HPDE6-E6E7 (cell line): ENCODE measurements around the gene MGAT5.
"Not testable (repeated sequence)": the region's sequence is repeated elsewhere in the genome, so short reads cannot be mapped to it uniquely, and the experiment has no call there.

ENCODE experiments used
- DNase-seq: peaks from one replicate; pipeline ENCODE4 v3.0.0; 2011; ENCODE audit warnings: missing footprints; ENCODE audit errors: extremely low spot score

MGAT5 gene

DNA sequence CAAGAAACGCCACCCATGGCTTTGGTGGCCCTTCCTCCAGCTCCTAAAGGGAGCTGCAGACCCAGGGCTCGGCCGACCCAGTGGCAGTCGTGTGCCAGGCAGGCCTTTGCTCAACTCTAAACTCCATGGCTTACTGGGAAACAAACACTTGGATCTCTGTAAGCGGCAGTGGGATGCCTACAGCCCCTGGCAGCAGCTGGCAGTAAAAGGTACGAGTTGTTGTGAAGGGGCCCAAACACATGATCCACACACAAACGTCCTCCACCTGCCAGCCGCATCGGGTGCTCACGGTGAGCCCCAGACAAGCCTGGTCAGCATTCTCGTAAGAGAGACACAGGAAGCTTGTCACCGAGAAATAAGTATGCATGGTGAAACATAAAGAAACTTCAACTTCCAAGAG is 214.9 kb downstream of the MGAT5 start:
- DNase-seq = no peak

DNA sequence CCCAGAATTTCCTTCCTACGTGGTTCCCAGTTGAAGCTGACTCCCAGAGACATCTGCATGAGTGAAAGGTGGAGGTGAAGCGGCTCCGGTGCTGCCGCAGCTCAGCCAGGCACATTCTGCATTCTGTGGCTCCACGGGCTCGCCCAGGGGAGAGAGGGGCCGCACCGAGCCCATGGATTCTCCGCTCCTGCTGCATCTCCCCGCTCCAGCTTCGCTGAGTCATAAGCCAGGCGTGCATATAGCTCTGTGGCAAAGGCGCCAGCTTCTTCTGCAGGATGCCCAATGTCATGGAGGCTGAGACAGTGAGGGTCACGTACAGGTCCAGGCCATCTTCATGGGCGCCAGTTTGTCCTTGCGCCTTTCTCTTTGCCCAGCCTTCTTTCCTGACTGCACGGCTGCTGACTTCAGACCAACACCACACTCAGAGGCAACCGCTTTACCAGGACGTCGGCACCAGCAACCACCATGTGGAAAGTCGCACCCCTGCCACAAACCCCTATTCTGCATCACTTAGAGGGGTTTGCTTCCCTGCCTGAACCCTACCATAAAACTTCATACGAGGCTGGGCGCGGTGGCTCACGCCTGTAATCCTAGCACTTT is 215.7 kb downstream of the MGAT5 start:
- no peak for DNase-seq

DNA sequence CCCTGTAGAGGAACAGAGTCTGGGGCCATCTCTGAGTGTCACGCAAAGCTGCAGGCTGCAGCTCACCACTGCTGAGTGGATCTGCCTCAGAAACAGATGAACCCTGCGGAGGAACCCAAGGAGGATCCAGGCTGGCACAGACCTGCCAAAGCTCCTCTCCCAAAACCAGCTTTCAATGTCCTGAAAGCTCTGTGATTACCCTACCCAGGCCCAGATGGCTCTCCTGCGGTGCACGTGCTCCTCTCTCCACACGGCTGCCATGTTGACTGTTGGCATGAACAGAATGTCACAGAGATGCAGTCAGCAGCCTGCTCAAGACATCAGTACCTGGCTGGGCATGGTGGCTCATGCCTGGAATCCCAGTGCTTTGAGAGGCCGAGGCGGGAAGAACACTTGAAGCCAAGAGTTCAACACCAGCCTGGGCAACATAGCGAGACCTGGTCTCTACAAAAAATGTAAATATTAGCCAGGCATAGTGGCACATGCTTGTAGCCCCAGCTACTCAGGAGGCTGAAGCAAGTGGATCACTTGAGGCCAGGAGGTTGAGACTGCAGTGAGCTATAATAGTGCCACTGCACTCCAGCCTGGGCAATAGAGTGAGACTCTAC is 216.8 kb downstream of the MGAT5 start:
- DNase-seq = no peak

DNA sequence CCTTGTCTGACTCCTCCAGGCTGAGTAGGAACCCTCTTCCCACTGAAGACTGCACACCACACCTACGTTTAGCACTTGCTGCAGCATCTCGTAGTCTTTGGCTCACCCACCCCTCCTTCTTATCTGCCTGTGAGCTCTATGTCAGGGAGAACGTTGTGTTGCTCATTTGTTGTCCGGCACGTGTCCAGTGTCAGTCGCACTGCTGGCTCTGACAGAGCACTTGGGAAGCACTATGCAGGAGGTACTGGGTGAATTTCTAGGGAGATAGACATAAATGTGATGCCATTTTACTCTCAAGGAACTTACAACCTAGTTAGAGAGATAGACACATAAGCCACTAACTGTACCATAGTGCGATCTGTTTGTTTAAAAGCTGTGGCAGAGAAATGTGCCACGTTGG is 223.1 kb downstream of the MGAT5 start:
- DNase-seq = not testable (repeated sequence)

GRCh38 chr2:134479696-134480330 is 225.9 kb downstream of the MGAT5 start:
- DNase-seq = no peak

- no peak for DNase-seq
These were observed 228.4 kb downstream of the MGAT5 start for GRCh38 chr2:134482131-134482723.

GRCh38 chr2:134482766-134483340 is 229.0 kb downstream of the MGAT5 start:
- no peak for DNase-seq

DNA sequence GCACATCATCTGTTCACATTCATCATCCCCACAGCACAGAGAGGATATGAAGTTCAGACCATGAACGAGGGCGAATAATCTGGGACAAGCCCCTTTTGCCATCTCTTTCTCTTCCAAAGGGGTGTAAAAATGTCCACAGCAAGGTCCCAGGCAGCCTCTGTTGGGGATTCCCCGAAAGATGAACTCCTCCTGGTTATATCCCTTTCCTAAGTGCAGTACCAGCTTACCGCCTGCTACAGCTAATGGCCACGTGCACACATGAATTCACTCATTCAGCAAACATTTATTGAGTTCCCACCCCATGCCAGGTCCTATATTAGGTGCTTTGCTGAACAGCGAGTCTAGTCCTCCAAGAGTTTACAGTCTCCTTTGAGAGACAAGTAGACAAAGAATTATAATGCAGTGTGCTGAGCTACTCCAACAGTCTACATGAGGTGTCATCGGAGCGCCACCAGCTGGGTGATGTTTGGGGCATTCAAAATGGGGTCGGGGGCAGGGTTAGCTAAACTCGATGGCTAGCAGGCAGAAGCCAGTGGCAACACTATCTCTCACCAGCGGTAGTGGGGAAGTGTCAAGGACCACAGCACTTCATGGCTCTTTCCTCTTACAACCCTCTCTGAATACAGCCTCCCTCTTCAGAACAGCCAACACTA is 236.0 kb downstream of the MGAT5 start:
- DNase-seq = no peak

GRCh38 chr2:134490559-134490958 is 236.7 kb downstream of the MGAT5 start:
- DNase-seq = no peak

DNA sequence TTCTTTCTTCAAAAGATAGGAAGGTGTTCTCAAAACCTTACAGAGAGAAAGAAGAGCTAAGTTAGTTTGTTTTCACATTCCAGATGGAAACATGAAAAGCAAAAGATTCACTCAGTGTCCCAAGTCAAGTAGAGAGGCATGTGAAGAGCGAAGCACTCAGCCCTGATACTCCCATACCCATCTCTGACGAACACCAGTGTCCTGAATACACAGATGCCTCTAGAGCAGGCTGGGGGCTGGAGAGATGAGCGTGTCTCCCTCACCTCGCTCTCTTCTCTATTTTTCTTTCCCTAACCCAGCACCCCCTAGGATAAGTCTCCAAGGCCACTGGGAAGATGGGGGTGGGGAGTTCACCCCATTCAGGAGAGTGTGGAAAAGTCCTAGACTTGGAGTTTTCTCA is 237.2 kb downstream of the MGAT5 start:
- DNase-seq = no peak

DNA sequence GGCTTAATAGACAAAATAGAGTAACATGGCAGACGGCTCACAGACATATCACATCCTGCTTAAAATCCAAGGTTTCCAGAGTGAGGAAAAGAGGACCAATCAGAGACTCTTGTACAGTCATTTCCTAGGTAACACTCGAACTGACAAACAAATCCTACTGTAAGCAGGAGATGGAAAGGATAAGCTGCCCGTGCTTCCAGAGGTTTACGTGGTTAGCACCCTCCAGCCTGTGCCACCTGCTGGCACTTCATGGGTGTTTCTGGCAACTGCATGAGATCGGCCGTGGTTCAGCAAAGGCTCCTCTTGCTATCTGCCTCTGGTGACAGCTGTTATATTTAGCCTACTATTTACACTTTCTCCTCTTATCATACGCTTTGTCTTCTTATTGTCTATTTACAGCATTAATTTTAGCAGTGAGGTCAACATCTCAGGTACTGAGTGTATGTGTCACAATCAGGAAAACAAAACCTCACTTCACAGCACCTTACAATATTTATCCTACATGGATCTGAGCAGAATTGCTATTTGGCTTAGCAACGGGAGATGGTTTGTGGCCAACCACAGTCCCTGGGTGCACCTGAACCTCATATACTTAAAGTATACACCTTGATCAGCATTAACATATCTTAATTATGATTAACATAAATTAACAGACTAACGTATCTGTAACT is 238.0 kb downstream of the MGAT5 start:
- DNase-seq = no peak

- no peak for DNase-seq
These were observed 239.9 kb downstream of the MGAT5 start for GRCh38 chr2:134493797-134494196.

DNA sequence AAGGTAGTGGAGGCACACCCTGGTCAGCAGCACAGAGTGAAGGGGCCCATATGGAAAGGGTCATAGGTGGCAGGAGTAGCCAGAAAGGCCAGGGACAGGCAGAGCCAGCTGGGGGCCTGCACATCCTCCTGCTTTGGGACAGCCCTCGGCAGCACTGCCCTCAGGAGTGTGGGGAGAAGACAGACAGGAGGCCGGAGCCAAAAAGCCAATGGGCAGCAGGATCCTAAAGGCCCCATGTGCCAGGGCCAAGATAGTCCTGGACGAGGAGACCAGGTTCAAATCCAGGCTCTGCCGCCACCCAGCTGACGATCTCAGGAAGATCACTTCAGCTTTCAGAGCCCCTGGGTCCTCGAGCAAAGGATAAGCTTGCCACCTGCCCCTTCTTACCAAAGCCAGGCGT is 244.8 kb downstream of the MGAT5 start:
- no peak for DNase-seq

DNA sequence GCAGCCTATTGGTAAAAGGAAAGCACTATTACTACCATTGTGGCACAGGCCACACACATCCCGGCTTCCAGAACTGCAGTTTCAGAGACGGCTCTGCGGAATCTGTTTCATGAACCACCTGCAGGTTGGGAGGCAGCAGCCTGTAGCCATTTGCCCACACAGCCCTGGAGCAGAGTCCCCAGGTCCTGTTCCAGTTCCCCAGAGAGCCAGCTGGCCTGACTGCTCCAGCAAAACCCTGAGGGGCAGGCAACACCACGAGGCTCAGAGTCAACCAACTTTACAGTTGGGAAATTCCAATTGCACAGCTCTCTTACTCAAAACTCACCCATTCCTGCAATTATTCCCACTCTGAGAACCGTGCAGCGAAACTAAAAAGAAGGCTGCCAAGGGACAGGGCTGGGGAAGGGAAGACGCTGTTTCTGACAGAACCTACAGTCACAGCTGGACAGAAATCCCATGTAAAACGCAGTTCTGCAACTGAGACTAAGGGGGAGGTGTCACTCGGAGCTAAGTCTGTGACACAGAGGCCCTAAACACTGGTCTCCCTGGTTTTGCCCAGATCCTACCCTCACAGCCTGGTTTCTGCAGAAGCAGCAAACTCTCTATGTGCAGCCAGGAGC is 245.5 kb downstream of the MGAT5 start:
- DNase-seq = no peak

GRCh38 chr2:134500211-134500935 is 246.5 kb downstream of the MGAT5 start:
- DNase-seq = no peak

- DNase-seq = no peak
These were observed 247.7 kb downstream of the MGAT5 start for GRCh38 chr2:134501476-134502091.

DNA sequence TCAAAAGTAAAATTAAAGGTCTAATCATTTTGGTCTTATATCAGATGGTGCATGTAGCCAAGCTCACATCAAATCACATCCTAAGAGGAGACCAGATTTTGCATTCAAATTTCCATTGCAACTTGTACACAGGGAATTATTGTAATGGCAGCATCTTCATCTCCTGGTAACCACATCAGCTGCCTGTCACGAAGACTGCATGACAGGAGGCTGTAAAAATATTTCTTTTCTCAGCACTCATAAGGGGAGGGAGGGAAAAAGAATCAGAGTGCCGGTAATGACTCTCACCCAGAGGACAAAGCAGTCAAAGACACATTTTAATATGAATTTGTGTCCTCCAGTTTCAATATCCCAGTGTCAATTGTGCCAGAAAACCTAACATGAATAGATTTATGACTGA is 248.2 kb downstream of the MGAT5 start:
- DNase-seq = no peak
